Right lobe of liver (tissue), 6 donors: ENCODE data around the gene ASB18. TPM values are rescaled to one million over a fixed set of nuclear protein-coding genes. Genes with fewer than 3 reads are reported as not detected.

Experiments used
- ATAC-seq, 4 donors: fragments of 200-7000 bp; cut with Tn5 transposase; one replicate each; pipeline ENCODE4 v1.9.1; 2020; ENCODE audit warnings: mild to moderate bottlenecking in 4 of 4, moderate library complexity in 4 of 4
- DNase-seq, 3 donors: peaks; one replicate each; pipeline ENCODE4 v3.0.0-alpha.2; 2020
- H3K27ac ChIP-seq, 3 donors: fragments of 200-600 bp; one replicate each; pipeline ENCODE4 v1.8.0; 2022
- H3K27me3 ChIP-seq, 2 donors: fragments of 200-600 bp; one replicate each; pipeline ENCODE4 v1.8.0; 2022
- H3K36me3 ChIP-seq, 4 donors: fragments of 200-600 bp; sonication (generic) in 1 of 4; one replicate each; pipeline versions ENCODE4 v1.5.1 to v1.8.0; 2017 to 2022; ENCODE audit warnings: control low read depth in 1 of 4
- H3K4me1 ChIP-seq, 4 donors: fragments of 200-600 bp; sonication (generic) in 1 of 4; one replicate each; pipeline versions ENCODE4 v1.5.1 to v1.8.0; 2017 to 2022; ENCODE audit warnings: control low read depth in 1 of 4
- H3K4me3 ChIP-seq, 3 donors: fragments of 200-600 bp; one replicate each; pipeline ENCODE4 v1.8.0; 2022
- H3K9me3 ChIP-seq, 4 donors: fragments of 200-600 bp; sonication (generic) in 1 of 4; one replicate each; pipeline versions ENCODE4 v1.5.1 to v1.8.0; 2017 to 2022; ENCODE audit warnings: control low read depth in 1 of 4
- POLR2A ChIP-seq: fragments of 450-650 bp; IDR thresholded peaks from one replicate; pipeline ENCODE4 v1.6.1; 2017; ENCODE audit warnings: antibody characterized with exemption, mild to moderate bottlenecking
- WGBS: methylation state at CpG from one replicate; pipeline ENCODE4 v1.1.6; 2018; ENCODE audit warnings: low coverage, low lambda C conversion rate; ENCODE audit not compliant: insufficient coverage; ENCODE audit errors: missing lambda C conversion rate; 5-methylcytosine and 5-hydroxymethylcytosine counted together
- intact Hi-C, 2 donors: fragments of 100-400 bp; cut with DNase I; formaldehyde crosslinking; loops; one replicate each; pipeline versions ENCODE4 v1.11.2 to v1.14.1; 2022
- total RNA-seq, 6 experiments: library from RNA; depleted of rRNA in 2 of 6; stranded (reverse); fragments of >200 nt in 2 of 6; fragmentation: NEBNext Ultra II Directional in 3 of 6; extraction: Animal tissue kit (Norgen Biotek cat#: 25700) in 3 of 6; gene quantifications; one replicate each; pipeline versions ENCODE4 v1.1.0 to v1.2.4, GENCODE V29; 2016 to 2023
- TF ChIP-seq, protein P1 (sequence below), 4 donors: fragments of 200-600 bp in 3 of 4; fragments of 450-650 bp in 1 of 4; IDR thresholded peaks; one replicate each; pipeline versions ENCODE4 v1.5.1 to v1.8.0; 2016 to 2022; ENCODE audit warnings: antibody characterized with exemption in 4 of 4, mild to moderate bottlenecking in 2 of 4
- donor health status: DM: no; HTN: yes; CAD: no.
- donor health status: DM: no; HTN: no; CAD: no.
- donor health status: DM: no; HTN: no; CAD: no.
- donor health status: DM: no; HTN: yes; CAD: no.
- donor health status: DM: no; HTN: yes; CAD: no.

Gene ASB18
- total RNA-seq, 6 experiments from 2014 or later, result not detected

DNA sequence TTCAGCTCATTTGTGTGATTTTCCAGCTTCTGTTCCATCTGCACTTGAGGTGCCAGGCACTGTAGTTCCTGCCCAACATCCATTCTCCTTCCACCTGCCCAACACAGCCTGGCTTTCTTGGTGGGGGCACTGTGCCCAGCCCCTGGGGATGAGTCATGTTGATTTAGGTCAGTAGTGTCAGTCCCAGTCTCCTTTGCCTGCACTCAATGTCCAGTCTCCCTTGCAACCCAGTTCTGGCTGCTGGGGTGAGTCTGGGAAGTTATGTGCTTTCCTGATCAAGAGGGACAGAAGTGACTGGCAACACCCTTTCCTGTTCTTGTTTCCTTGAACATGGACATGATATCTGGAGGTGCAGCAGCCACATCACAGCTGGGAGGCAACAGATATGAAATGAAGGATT lies 1.5 kb upstream of the ASB18 start:
- Histone ChIP-seq H3K9me3 (no peaks in the 10 kb centered on the region), H3K36me3 (no peaks in the 10 kb centered on the region), H3K27me3 (no peaks in the 10 kb centered on the region), H3K4me3 (no peak overlapping the region), H3K27ac (no peak overlapping the region), H3K4me1 (no peaks in the 10 kb centered on the region)
- ATAC-seq (no peak), DNase-seq (no peak)
- TF ChIP-seq, protein P1, sequence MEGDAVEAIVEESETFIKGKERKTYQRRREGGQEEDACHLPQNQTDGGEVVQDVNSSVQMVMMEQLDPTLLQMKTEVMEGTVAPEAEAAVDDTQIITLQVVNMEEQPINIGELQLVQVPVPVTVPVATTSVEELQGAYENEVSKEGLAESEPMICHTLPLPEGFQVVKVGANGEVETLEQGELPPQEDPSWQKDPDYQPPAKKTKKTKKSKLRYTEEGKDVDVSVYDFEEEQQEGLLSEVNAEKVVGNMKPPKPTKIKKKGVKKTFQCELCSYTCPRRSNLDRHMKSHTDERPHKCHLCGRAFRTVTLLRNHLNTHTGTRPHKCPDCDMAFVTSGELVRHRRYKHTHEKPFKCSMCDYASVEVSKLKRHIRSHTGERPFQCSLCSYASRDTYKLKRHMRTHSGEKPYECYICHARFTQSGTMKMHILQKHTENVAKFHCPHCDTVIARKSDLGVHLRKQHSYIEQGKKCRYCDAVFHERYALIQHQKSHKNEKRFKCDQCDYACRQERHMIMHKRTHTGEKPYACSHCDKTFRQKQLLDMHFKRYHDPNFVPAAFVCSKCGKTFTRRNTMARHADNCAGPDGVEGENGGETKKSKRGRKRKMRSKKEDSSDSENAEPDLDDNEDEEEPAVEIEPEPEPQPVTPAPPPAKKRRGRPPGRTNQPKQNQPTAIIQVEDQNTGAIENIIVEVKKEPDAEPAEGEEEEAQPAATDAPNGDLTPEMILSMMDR (IDR thresholded peaks at IDR 0.05), result no peak
- no peak for TF ChIP-seq POLR2A
- intact Hi-C loops, result no loop called here

DNA sequence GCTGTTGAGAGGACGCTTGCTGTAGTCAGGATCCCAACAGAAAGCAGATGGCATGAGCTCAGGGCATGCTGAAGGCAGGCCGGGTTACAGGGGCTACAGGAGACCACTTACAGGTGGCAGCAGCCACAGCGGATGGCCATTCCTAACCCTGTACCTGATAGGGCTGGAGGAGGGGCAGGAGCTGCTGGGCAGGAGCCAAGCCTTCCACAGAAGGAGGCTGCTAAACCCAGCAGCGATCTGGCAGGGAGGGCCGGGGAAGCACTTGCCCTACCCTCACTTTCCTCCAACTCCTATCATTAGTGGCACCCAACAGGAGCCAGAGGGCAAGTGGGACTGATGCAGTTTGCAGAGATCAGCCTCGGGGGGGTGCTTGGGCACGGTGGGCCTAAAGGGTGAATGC lies 2.0 kb downstream of the ASB18 start:
- Histone ChIP-seq H3K27ac (no peak overlapping the region), H3K4me1 (no peaks in the 10 kb centered on the region), H3K9me3 (no peaks in the 10 kb centered on the region), H3K27me3 (no peaks in the 10 kb centered on the region), H3K36me3 (no peaks in the 10 kb centered on the region), H3K4me3 (no peak overlapping the region)
- WGBS, result 59% methylated on average over 6 of the region's 7 CpGs
- ATAC-seq, result no peak
- DNase-seq, result no peak
- no peak for TF ChIP-seq POLR2A
- TF ChIP-seq, protein P1 (IDR thresholded peaks at IDR 0.05), result no peak
- intact Hi-C loops, result no loop called here

DNA sequence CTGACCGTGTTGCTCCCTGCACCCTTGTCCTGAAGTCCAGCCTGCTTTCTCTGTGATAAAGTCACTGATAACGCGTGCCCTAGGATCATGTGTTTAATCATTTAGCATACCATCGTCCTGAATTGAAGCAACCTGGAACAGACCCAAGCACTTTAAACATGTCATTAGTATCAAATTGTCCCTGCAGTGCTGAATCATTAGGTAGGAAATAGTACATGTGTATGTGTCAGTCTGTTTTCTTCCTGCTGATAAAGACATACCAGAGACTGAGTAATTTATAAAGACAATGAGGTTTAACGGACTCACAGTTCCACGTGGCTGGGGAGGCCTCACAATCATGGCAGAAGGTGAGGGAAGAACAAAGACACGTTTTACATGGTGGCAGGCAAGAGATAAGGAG lies 2.8 kb downstream of the ASB18 start:
- 35% methylated on average over 7 of the region's 7 CpGs for WGBS
- intact Hi-C loops, result no loop called here
- no peak for ATAC-seq

DNA sequence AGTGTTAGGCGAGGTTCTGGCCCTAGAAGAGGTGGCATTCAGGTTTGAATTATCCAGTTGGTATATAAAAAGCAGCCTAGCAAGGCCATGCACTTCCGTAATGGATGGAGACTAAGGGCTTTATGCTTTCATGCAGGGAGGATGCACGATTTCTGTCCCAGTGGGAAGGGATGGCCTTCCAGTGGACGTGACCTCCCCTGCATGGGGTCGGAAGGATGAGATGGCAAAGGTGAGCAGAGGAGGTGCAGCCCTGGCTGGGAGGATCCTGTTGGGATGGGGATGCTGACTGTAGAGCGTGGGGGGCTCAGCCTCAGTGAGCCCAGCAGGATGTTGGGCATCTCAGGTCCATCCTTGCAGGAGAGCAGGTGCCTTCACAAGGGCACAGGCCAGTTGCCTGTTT lies 4.8 kb downstream of the ASB18 start:
- Histone ChIP-seq H3K4me3 (no peak overlapping the region), H3K27ac (no peak overlapping the region), H3K9me3 (no peaks in the 10 kb centered on the region), H3K4me1 (no peaks in the 10 kb centered on the region), H3K27me3 (no peaks in the 10 kb centered on the region), H3K36me3 (no peaks in the 10 kb centered on the region)
- intact Hi-C loops, result no loop called here
- WGBS, result 46% methylated on average over 3 of the region's 6 CpGs
- ATAC-seq (no peak), DNase-seq (no peak)
- TF ChIP-seq POLR2A, result no peak
- TF ChIP-seq, protein P1 (IDR thresholded peaks at IDR 0.05), result no peak

More for the DNA sequence above, 2.8 kb downstream of the ASB18 start:
- no peaks in the 10 kb centered on the region for H3K4me1 ChIP-seq
- no peak overlapping the region for H3K27ac ChIP-seq
- TF ChIP-seq, protein P1 (IDR thresholded peaks at IDR 0.05), result no peak
- no peak for TF ChIP-seq POLR2A
- H3K27me3 ChIP-seq, result no peaks in the 10 kb centered on the region
- no peak overlapping the region for H3K4me3 ChIP-seq
- H3K9me3 ChIP-seq, result no peaks in the 10 kb centered on the region
- H3K36me3 ChIP-seq, result no peaks in the 10 kb centered on the region
- DNase-seq, result no peak

DNA sequence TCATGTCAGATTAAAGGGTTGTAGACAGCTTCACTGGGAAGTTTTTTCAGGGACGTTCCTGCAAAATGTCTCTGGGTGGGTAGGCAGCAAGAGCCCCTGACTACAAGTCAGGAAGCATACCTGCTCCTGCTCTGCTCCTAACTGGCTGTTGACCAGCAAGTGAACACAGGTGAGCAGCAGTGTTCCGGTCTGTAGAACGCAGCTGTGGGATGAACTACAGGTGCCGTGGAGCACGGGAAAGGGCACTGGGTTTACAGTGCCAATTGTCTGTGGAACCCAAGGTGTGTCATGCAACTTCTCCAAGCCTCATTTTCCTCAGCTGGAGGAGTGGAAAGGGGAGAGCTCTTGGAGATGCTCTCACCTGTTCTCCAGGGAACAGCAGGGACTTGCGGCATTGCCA lies 6.6 kb downstream of the ASB18 start:
- ATAC-seq, result no peak
- Histone ChIP-seq H3K27me3 (no peaks in the 10 kb centered on the region), H3K36me3 (no peaks in the 10 kb centered on the region), H3K9me3 (no peaks in the 10 kb centered on the region), H3K4me3 (no peak overlapping the region), H3K4me1 (no peaks in the 10 kb centered on the region), H3K27ac (no peak overlapping the region)
- whole genome bisulfite sequencing, result 0% methylated on average over 1 of the region's 6 CpGs
- TF ChIP-seq, protein P1 (IDR thresholded peaks at IDR 0.05), result no peak
- TF ChIP-seq POLR2A, result no peak
- intact Hi-C loops, result no loop called here
- no peak for DNase-seq
